COLO668 (cell line): Measurements from ENCODE around the gene TRIM44.
"Not testable (repeated sequence)": the region's sequence is repeated elsewhere in the genome, so short reads cannot be mapped to it uniquely, and the experiment has no call there.

Source experiments
- DNase-seq: peaks from one replicate; lab custom pipeline; 2025; ENCODE audit not compliant: unreplicated experiment; lab: John Stamatoyannopoulos, UW

Gene TRIM44

GRCh38 chr11:35846874-35847273 lies 184.3 kb downstream of the TRIM44 start:
- DNase-seq: no peak

DNA sequence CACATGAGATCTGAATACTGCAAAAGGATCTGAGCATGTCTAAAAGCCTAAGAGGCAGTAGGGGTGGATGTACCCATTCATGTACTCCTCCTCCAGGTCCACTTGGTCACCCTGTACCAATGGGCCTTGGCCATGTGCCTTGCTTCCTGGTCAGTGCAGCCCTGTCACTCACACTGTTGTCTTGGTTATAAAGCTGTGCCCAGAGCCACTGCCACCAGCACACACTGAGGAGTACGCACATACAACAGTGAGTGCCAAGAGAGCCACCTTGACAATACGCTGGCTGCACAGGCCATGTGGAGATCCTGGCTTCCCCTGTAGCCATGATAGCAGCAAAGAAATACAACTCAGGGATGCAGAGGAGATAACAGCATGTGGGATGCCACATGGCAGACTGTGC lies 184.9 kb downstream of the TRIM44 start:
- no peak for DNase-seq

DNA sequence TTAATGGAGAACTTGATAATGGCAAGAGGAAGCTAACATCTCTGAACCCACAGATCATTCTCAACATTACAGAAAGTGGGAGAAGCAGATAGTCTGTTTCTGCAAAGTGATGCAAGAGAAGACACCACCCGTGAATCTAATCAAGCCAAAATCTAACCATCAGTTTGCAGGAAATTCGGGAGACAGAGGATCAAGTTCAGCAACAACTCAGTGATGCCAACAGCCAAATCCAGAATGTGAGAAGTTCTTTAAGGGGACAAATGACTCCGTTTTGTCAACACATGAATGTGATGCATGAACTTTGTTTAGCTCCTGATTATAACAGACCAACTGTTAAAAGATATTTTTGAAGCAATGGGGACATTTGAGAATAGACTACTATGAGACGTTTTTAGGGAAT lies 186.0 kb downstream of the TRIM44 start:
- DNase-seq: no peak

- no peak for DNase-seq
Measured at GRCh38 chr11:35850191-35850590, 187.6 kb downstream of the TRIM44 start.

- no peak for DNase-seq
Measured at GRCh38 chr11:35851342-35851741, 188.8 kb downstream of the TRIM44 start.

DNA sequence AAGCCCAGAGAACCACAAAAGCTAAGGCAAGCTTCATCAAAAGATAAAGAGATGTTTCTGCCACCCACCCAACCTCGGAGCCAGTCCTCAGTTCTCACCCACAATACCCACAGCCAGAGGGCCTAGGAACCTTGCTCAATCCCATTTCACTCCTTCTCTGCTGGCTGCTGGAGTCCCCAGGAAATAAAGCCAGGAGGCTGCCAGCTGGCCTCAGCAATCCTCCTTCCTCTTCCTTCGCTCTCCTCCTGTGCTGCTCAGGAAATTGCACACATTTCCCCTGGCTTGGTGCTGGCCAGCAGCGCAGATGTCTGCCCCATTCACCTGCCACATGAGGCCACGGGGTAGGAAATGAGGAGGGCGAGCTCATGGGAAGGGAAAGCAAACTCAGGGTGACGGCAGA lies 189.5 kb downstream of the TRIM44 start:
- no peak for DNase-seq

GRCh38 chr11:35853971-35854370 lies 191.4 kb downstream of the TRIM44 start:
- no peak for DNase-seq

DNA sequence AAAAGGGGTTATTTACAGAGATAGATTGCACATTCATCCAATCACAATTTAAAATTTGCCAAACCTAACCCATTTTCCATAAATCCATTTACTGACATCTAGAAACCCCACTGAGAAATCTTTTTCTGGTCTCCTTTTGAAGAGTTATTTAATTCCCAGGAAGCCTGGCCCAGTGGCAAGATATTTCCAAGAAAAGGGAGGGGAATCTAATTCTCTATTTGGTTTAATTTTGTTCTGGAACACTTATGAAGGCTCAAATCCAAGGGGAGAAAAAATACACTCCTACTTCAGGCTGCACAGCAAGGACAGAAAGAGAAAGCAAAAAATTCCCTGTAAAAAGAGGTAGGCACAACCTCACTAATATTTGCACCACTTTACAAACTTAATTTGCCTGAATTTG lies 193.1 kb downstream of the TRIM44 start:
- no peak for DNase-seq

GRCh38 chr11:35856259-35856658 lies 193.7 kb downstream of the TRIM44 start:
- no peak for DNase-seq

DNA sequence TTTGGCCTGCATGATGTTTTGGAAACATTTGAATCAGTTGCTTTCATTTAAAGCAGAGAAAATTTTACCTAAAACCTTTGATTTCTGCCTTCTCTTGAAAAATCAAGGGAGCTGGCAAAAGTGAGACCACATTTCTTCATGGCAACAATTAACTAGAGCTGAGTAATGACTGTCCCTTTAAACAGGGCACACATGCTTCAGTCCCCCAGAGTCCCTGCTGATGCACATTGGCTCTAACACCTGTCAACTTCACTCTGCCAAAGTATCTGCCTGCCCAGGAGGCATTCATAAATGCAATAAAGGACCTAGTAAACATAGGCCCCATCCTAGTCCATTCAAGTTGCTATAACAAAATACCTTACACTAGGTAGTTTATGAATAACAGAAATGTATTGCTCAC lies 194.2 kb downstream of the TRIM44 start:
- no peak for DNase-seq

- DNase-seq: no peak
Measured at GRCh38 chr11:35857922-35858321, 195.3 kb downstream of the TRIM44 start.

DNA sequence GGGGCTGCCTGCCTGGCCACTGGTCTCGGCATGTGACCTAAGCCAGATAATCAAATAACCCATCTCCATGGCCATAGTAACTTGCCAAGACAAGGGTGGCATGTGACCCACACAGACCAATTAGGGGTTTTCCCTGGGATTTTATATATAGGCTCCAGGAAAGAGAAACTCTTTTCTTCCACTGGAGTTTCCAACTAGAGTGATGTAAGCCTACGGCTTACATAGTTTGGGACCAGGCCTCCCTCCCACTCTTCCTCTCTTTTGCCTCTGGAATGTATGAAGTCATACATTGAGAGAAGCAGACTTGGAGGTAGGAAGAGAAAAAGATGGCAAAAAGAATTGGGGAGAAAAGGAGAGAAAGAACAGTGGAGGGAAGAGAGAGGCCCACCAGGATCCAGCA lies 196.7 kb downstream of the TRIM44 start:
- no peak for DNase-seq

GRCh38 chr11:35860194-35860593 lies 197.6 kb downstream of the TRIM44 start:
- DNase-seq: not testable (repeated sequence)

GRCh38 chr11:35861191-35861590 lies 198.6 kb downstream of the TRIM44 start:
- DNase-seq: no peak

DNA sequence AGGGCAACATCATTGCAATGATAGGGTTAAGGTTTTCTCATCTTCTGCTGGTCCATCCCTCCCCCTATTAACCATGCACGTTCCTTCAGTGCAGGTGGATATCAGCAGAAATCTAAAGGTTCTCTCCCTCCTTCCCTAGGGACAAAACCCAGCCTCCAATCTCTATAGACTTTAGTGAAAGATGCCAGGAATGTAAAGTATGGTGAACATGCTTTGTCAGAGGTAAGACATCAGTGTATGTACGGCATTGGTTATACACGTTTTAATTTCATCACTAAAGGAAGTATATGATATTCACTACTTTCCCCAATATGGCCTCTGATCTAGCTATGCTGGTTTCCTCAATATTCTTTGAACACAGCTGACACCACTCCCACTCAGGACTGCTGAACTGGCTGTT lies 200.1 kb downstream of the TRIM44 start:
- no peak for DNase-seq

DNA sequence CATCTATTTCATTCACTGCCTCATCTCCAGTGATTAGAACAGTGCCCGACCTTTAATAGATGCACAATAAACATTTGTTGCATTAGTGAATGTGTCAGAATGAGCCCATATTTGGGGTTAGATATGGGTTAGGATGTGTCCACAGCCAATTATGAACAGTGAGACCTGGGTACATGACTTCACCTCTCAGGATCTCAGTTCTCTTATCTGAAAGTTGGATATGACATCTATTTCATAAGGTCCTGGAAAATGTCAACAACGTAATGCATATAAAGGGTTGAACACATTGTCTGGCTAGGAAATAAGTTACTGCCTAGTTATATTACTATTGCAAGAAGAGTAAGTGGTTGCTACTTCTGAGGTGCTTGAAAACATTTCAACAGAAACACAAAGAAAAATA lies 201.6 kb downstream of the TRIM44 start:
- no peak for DNase-seq

- no peak for DNase-seq
Measured at GRCh38 chr11:35866601-35867000, 204.0 kb downstream of the TRIM44 start.
